ENCODE measurements around the gene SLC35F5. TPM values are rescaled to one million over a fixed set of nuclear protein-coding genes. Genes with fewer than 3 reads are reported as not detected.

SLC35F5 gene
- total and polyA plus RNA-seq, 2 of the 13 experiments (the other 11 are each of a cell fraction or from before 2014, with no cell fraction given): 139 to 174 TPM

- peak; percentile 93 for TF ChIP-seq ZNF574 (CRISPR knock-in tag; IDR thresholded peaks at IDR 0.05)
- 0 out of 2 replicates have a peak, but pooled peaks have one; percentile 21 for TF ChIP-seq CENPT (CRISPR knock-in tag; IDR thresholded peaks at IDR 0.05; ENCODE audit: low read depth)
- peak; percentile 97 for TF ChIP-seq ZNF790 (CRISPR knock-in tag; IDR thresholded peaks at IDR 0.05; ENCODE audit: borderline replicate concordance)
- peak; percentile 94 for TF ChIP-seq ETV5 (CRISPR knock-in tag; IDR thresholded peaks at IDR 0.05; ENCODE audit: borderline replicate concordance)
- peak; percentile 76 for TF ChIP-seq ZNF781 (CRISPR knock-in tag; IDR thresholded peaks at IDR 0.05; ENCODE audit: borderline replicate concordance, not compliant biosample characterization)
- peak; percentile 96 for TF ChIP-seq MAX (IDR thresholded peaks at IDR 0.05)
- TF ChIP-seq TAF15 (IDR thresholded peaks at IDR 0.05; ENCODE audit: low read depth, low read length, poor library complexity, severe bottlenecking): no peak
- peak; percentile 90 for TF ChIP-seq YY1 (IDR thresholded peaks at IDR 0.05; ENCODE audit: insufficient read depth, insufficient replicate concordance, low read depth, low read length)
- no peak for TF ChIP-seq NFRKB (IDR thresholded peaks at IDR 0.05)
- TF ChIP-seq TFAP4 (IDR thresholded peaks at IDR 0.05; ENCODE audit: borderline replicate concordance, low read depth): peak; percentile 33; the same call in 1 of the 2 replicates
- TF ChIP-seq SCMH1 (CRISPR knock-in tag; IDR thresholded peaks at IDR 0.05; ENCODE audit: borderline replicate concordance): no peak
- TF ChIP-seq ZC3H13 (CRISPR knock-in tag; IDR thresholded peaks at IDR 0.05): peak; percentile 89
- TF ChIP-seq ZNF589 (CRISPR knock-in tag; conservative IDR thresholded peaks at IDR 0.05): peak; percentile 88
- 0 out of 2 replicates have a peak, but pooled peaks have one; percentile 84 for TF ChIP-seq PAX8 (CRISPR knock-in tag; IDR thresholded peaks at IDR 0.05; ENCODE audit: borderline replicate concordance)
- peak; percentile 88; the same call in 1 of the 2 replicates for TF ChIP-seq ZNF607 (CRISPR knock-in tag; IDR thresholded peaks at IDR 0.05; ENCODE audit: borderline replicate concordance)
- no peak for TF ChIP-seq PLRG1 (conservative IDR thresholded peaks at IDR 0.05)
- no peak; the same call in 1 of the 2 replicates for TF ChIP-seq IRF1 (CRISPR knock-in tag; IDR thresholded peaks at IDR 0.05; ENCODE audit: low read depth)
- TF ChIP-seq ZKSCAN8 (CRISPR knock-in tag; IDR thresholded peaks at IDR 0.05; ENCODE audit: borderline replicate concordance): no peak
- peak; percentile 98 for TF ChIP-seq KDM3A (CRISPR knock-in tag; IDR thresholded peaks at IDR 0.05; ENCODE audit: low read depth)
- TF ChIP-seq EEA1 (CRISPR knock-in tag; IDR thresholded peaks at IDR 0.05; ENCODE audit: borderline replicate concordance): peak; percentile 99
- peak; percentile 97 for TF ChIP-seq ZNF138 (CRISPR knock-in tag; IDR thresholded peaks at IDR 0.05; ENCODE audit: low read depth)
- peak; percentile 97 for TF ChIP-seq GABPB1 (CRISPR knock-in tag; IDR thresholded peaks at IDR 0.05)
- TF ChIP-seq CERS6 (CRISPR knock-in tag; IDR thresholded peaks at IDR 0.05): no peak
These were observed at the start of gene SLC35F5 (continued) for GRCh38 chr2:113756355-113757137.
